GM18502 (cell line): ENCODE results near the gene MRPL42.
"Not testable (repeated sequence)": the region's sequence is repeated elsewhere in the genome, so short reads cannot be mapped to it uniquely, and the experiment has no call there.

Experiments used
- ATAC-seq: cut with Tn5 transposase; IDR thresholded peaks from one replicate; pipeline ENCODE4 v1.9.1; 2021; ENCODE audit warnings: mild to moderate bottlenecking; ENCODE audit not compliant: unreplicated experiment, poor library complexity

MRPL42 gene

GRCh38 chr12:93536111-93536765, 68.9 kb downstream of the MRPL42 start:
- peak; percentile 36 for ATAC-seq

GRCh38 chr12:93536766-93537488, 69.6 kb downstream of the MRPL42 start:
- ATAC-seq, result peak; percentile 94

GRCh38 chr12:93537769-93538168, 70.5 kb downstream of the MRPL42 start:
- ATAC-seq, result no peak

GRCh38 chr12:93539821-93540220, 72.5 kb downstream of the MRPL42 start:
- ATAC-seq, result no peak

GRCh38 chr12:93540466-93540865, 73.2 kb downstream of the MRPL42 start:
- ATAC-seq, result no peak

GRCh38 chr12:93541578-93542225, 74.4 kb downstream of the MRPL42 start:
- no peak for ATAC-seq

- ATAC-seq, result no peak
Observed at GRCh38 chr12:93547778-93548177, 80.5 kb downstream of the MRPL42 start.

- no peak for ATAC-seq
Observed at GRCh38 chr12:93549174-93549573, 81.9 kb downstream of the MRPL42 start.

GRCh38 chr12:93550748-93551611, 83.7 kb downstream of the MRPL42 start:
- ATAC-seq, result no peak

- ATAC-seq, result no peak
Observed at GRCh38 chr12:93552427-93552826, 85.1 kb downstream of the MRPL42 start.

GRCh38 chr12:93557879-93558278, 90.6 kb downstream of the MRPL42 start:
- ATAC-seq, result not testable (repeated sequence)

GRCh38 chr12:93558685-93559084, 91.4 kb downstream of the MRPL42 start:
- not testable (repeated sequence) for ATAC-seq

- ATAC-seq, result no peak
Observed at GRCh38 chr12:93563807-93564538, 96.7 kb downstream of the MRPL42 start.

GRCh38 chr12:93565760-93566159, 98.4 kb downstream of the MRPL42 start:
- ATAC-seq, result no peak
